ENCODE measurements around the gene KLF16. TPM values are rescaled to one million over a fixed set of nuclear protein-coding genes. Genes with fewer than 3 reads are reported as not detected.
A peak's percentile ranks its signal among the peaks of the same experiment; 100 is the strongest.

The KLF16 gene
- total and polyA plus RNA-seq, 2 experiments from 2014 or later = 8.9 to 20.2 TPM

DNA sequence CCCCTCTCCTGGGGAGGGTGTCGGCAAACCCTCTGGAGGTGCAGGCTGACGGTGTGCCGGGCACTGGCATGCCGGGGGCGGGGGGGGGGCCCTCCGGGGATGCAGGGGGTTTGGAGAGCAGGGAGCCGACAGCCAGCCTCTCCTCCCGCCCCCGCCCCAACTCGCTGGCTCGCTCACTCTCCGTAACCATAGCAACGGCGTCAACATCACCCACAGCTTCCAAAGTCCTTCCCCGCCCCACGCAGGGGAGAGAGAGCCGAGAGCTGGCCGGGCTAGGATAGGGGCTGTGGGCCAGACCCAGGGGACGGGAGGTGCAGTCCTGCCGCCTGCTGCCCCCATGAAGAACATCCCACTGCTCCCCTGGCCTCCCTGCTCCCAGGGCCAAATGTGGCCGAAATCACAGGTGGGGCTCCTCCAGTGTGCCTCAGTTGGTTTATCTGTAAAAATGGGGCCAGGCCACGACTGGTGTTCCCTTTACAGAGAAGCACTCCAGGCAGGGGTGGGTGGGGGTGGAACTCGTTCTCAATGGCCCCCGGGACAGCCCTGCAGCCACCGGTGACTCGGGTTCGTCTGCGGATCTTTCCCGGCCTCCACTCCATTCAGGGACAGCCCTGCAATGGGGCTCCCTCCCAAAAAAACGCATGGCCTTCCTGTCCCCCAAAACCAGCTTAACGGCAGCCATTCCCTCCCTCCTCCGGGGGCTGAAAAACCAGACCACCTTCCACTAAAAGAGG is 3.2 kb downstream of the KLF16 start (continued):
- TF ChIP-seq, protein P1, sequence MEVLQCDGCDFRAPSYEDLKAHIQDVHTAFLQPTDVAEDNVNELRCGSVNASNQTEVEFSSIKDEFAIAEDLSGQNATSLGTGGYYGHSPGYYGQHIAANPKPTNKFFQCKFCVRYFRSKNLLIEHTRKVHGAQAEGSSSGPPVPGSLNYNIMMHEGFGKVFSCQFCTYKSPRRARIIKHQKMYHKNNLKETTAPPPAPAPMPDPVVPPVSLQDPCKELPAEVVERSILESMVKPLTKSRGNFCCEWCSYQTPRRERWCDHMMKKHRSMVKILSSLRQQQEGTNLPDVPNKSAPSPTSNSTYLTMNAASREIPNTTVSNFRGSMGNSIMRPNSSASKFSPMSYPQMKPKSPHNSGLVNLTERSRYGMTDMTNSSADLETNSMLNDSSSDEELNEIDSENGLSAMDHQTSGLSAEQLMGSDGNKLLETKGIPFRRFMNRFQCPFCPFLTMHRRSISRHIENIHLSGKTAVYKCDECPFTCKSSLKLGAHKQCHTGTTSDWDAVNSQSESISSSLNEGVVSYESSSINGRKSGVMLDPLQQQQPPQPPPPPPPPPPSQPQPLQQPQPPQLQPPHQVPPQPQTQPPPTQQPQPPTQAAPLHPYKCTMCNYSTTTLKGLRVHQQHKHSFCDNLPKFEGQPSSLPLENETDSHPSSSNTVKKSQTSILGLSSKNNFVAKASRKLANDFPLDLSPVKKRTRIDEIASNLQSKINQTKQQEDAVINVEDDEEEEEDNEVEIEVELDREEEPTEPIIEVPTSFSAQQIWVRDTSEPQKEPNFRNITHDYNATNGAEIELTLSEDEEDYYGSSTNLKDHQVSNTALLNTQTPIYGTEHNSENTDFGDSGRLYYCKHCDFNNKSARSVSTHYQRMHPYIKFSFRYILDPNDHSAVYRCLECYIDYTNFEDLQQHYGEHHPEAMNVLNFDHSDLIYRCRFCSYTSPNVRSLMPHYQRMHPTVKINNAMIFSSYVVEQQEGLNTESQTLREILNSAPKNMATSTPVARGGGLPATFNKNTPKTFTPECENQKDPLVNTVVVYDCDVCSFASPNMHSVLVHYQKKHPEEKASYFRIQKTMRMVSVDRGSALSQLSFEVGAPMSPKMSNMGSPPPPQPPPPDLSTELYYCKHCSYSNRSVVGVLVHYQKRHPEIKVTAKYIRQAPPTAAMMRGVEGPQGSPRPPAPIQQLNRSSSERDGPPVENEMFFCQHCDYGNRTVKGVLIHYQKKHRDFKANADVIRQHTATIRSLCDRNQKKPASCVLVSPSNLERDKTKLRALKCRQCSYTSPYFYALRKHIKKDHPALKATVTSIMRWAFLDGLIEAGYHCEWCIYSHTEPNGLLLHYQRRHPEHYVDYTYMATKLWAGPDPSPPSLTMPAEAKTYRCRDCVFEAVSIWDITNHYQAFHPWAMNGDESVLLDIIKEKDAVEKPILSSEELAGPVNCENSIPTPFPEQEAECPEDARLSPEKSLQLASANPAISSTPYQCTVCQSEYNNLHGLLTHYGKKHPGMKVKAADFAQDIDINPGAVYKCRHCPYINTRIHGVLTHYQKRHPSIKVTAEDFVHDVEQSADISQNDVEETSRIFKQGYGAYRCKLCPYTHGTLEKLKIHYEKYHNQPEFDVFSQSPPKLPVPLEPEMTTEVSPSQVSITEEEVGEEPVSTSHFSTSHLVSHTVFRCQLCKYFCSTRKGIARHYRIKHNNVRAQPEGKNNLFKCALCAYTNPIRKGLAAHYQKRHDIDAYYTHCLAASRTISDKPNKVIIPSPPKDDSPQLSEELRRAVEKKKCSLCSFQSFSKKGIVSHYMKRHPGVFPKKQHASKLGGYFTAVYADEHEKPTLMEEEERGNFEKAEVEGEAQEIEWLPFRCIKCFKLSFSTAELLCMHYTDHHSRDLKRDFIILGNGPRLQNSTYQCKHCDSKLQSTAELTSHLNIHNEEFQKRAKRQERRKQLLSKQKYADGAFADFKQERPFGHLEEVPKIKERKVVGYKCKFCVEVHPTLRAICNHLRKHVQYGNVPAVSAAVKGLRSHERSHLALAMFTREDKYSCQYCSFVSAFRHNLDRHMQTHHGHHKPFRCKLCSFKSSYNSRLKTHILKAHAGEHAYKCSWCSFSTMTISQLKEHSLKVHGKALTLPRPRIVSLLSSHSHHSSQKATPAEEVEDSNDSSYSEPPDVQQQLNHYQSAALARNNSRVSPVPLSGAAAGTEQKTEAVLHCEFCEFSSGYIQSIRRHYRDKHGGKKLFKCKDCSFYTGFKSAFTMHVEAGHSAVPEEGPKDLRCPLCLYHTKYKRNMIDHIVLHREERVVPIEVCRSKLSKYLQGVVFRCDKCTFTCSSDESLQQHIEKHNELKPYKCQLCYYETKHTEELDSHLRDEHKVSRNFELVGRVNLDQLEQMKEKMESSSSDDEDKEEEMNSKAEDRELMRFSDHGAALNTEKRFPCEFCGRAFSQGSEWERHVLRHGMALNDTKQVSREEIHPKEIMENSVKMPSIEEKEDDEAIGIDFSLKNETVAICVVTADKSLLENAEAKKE (CRISPR knock-in tag; IDR thresholded peaks at IDR 0.05) = no peak
- TF ChIP-seq STAT1 (IDR thresholded peaks at IDR 0.05; ENCODE audit: unreplicated experiment) (no peak), POLR2AphosphoS5 (IDR thresholded peaks at IDR 0.05; ENCODE audit: low read depth) (no peak)

DNA sequence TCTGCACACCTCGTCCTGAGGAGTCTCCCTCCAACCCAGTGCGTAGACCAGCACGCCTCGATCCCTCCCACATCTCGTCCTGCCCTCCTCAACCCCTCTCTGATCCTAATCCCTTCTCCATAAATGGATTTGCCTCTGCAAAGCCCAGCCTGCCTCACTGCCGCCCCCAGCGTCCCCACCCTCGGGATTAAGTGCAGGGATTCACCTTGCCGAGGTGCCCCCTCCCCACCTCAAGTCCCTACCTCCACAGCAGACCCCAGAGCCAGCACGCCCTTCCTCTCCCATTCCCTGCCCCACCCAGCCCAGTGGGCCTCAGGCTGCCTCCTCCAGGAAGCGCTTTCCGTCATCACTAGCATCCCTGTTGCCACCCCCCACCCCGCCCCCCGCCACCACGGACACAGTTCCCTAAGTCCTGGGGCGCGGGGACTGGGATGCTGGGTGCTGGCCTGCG is 4.0 kb downstream of the KLF16 start:
- peak overlapping the region; percentile 98 for H3K4me2 ChIP-seq
- H2AFZ ChIP-seq = no peak overlapping the region
- peaks cover 22% of the 10 kb centered on the region for H3K27me3 Mint-ChIP-seq (ENCODE audit: insufficient read depth, low read depth, poor library complexity)
- no peak overlapping the region for H3K27ac Mint-ChIP-seq
- peaks cover 57% of the 10 kb centered on the region for H3K79me2 ChIP-seq (replicated peaks; ENCODE audit: insufficient read depth)
- DNase-seq (ENCODE audit: low spot score) (no peak), ATAC-seq (peak; percentile 3)
- H3K27ac ChIP-seq (ENCODE audit: low read depth) = no peak overlapping the region
- peaks cover 10% of the 10 kb centered on the region; the same call in 1 of the 2 replicates for H3F3A ChIP-seq (replicated peaks; ENCODE audit: low read depth)
- no peaks in the 10 kb centered on the region for H3K36me3 ChIP-seq (ENCODE audit: insufficient read depth)
- peak overlapping the region; percentile 55 for H3K4me3 Mint-ChIP-seq
- H3K27me3 ChIP-seq (ENCODE audit: insufficient read depth) = peaks cover 16% of the 10 kb centered on the region
- TF ChIP-seq CREB1 (CRISPR knock-in tag; IDR thresholded peaks at IDR 0.05; ENCODE audit: low read depth) = peak; percentile 9; the same call in 1 of the 2 replicates
- TF ChIP-seq, protein P2, sequence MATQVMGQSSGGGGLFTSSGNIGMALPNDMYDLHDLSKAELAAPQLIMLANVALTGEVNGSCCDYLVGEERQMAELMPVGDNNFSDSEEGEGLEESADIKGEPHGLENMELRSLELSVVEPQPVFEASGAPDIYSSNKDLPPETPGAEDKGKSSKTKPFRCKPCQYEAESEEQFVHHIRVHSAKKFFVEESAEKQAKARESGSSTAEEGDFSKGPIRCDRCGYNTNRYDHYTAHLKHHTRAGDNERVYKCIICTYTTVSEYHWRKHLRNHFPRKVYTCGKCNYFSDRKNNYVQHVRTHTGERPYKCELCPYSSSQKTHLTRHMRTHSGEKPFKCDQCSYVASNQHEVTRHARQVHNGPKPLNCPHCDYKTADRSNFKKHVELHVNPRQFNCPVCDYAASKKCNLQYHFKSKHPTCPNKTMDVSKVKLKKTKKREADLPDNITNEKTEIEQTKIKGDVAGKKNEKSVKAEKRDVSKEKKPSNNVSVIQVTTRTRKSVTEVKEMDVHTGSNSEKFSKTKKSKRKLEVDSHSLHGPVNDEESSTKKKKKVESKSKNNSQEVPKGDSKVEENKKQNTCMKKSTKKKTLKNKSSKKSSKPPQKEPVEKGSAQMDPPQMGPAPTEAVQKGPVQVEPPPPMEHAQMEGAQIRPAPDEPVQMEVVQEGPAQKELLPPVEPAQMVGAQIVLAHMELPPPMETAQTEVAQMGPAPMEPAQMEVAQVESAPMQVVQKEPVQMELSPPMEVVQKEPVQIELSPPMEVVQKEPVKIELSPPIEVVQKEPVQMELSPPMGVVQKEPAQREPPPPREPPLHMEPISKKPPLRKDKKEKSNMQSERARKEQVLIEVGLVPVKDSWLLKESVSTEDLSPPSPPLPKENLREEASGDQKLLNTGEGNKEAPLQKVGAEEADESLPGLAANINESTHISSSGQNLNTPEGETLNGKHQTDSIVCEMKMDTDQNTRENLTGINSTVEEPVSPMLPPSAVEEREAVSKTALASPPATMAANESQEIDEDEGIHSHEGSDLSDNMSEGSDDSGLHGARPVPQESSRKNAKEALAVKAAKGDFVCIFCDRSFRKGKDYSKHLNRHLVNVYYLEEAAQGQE (IDR thresholded peaks at IDR 0.05; ENCODE audit: unreplicated experiment) = no peak
- TF ChIP-seq NANOG (IDR thresholded peaks at IDR 0.05; ENCODE audit: borderline replicate concordance) = no peak
- H3K4me3 ChIP-seq = peak overlapping the region; percentile 94
- H4K20me1 ChIP-seq (replicated peaks; ENCODE audit: insufficient read depth) = peaks cover 21% of the 10 kb centered on the region; the same call in 1 of the 2 replicates
- H3K36me3 Mint-ChIP-seq (ENCODE audit: low read depth) = peaks cover 3% of the 10 kb centered on the region; the same call in 1 of the 3 replicates
- H3K4me1 ChIP-seq (ENCODE audit: insufficient read depth) = peaks cover 63% of the 10 kb centered on the region
- no peaks in the 10 kb centered on the region for H3K9me2 ChIP-seq (ENCODE audit: insufficient read depth)
- H3K9me3 Mint-ChIP-seq = no peaks in the 10 kb centered on the region
- H3K4me1 Mint-ChIP-seq = peaks cover 45% of the 10 kb centered on the region

All from GM23338 (cell line).